MM.1S (cell line): ENCODE measurements around the gene PADI4.

Experiments used
- DNase-seq: peaks from one replicate; pipeline ENCODE4 v3.0.0-alpha.2; 2015
- H2AFZ ChIP-seq: fragments of 300-600 bp; sonication (generic); 2 replicates; pipeline ENCODE4 v1.6.0; 2016; ENCODE audit warnings: antibody characterized with exemption, low read length
- H3F3A ChIP-seq: fragments of 300-600 bp; sonication (generic); 2 replicates; pipeline ENCODE4 v1.6.1; 2016; ENCODE audit warnings: mild to moderate bottlenecking, antibody characterized with exemption, low read length, moderate library complexity, mixed read lengths; ENCODE audit not compliant: insufficient read depth
- H3K27ac ChIP-seq: fragments of 300-600 bp; sonication (generic); 2 replicates; pipeline ENCODE4 v1.5.1; 2016; ENCODE audit warnings: mild to moderate bottlenecking, low read length
- H3K27me3 ChIP-seq: fragments of 300-600 bp; sonication (generic); replicated peaks from 2 replicates; pipeline ENCODE4 v1.6.0; 2016; ENCODE audit warnings: low read length; ENCODE audit not compliant: insufficient read depth
- H3K36me3 ChIP-seq: fragments of 300-600 bp; sonication (generic); replicated peaks from 2 replicates; pipeline ENCODE4 v1.6.1; 2016; ENCODE audit warnings: mild to moderate bottlenecking, low read length, mixed read lengths; ENCODE audit not compliant: insufficient read depth
- H3K4me1 ChIP-seq: fragments of 300-600 bp; sonication (generic); 2 replicates; pipeline ENCODE4 v1.6.1; 2016; ENCODE audit warnings: low read length, mixed read lengths
- H3K4me2 ChIP-seq: fragments of 300-600 bp; sonication (generic); 2 replicates; pipeline ENCODE4 v1.6.0; 2016; ENCODE audit warnings: low read depth, low read length
- H3K4me3 ChIP-seq: fragments of 300-600 bp; sonication (generic); 2 replicates; pipeline ENCODE4 v1.5.1; 2016; ENCODE audit warnings: low read length, mixed read lengths
- H3K79me2 ChIP-seq: fragments of 300-600 bp; sonication (generic); 2 replicates; pipeline ENCODE4 v1.6.1; 2016; ENCODE audit warnings: mixed run types, low read length, mixed read lengths
- H3K9ac ChIP-seq: fragments of 300-600 bp; sonication (generic); 2 replicates; pipeline ENCODE4 v1.6.1; 2016; ENCODE audit warnings: low read length, mixed read lengths
- H3K9me2 ChIP-seq: fragments of 300-600 bp; sonication (generic); replicated peaks from 2 replicates; pipeline ENCODE4 v1.6.1; 2016; ENCODE audit warnings: mild to moderate bottlenecking, low read length, mixed read lengths; ENCODE audit not compliant: insufficient read depth
- H3K9me3 ChIP-seq: fragments of 300-600 bp; sonication (generic); replicated peaks from 2 replicates; pipeline ENCODE4 v1.6.1; 2016; ENCODE audit warnings: mild to moderate bottlenecking, low read length, mixed read lengths; ENCODE audit not compliant: insufficient read depth
- H4K20me1 ChIP-seq: fragments of 300-600 bp; sonication (generic); 2 replicates; pipeline ENCODE4 v1.6.1; 2016; ENCODE audit warnings: mild to moderate bottlenecking, low read length, moderate library complexity, mixed read lengths; ENCODE audit not compliant: insufficient read depth
- EZH2 ChIP-seq: fragments of 300-600 bp; sonication (generic); optimal IDR thresholded peaks from 2 replicates; pipeline ENCODE3; 2017; ENCODE audit warnings: low read depth, mild to moderate bottlenecking, antibody characterized with exemption, low read length, mixed read lengths
- EZH2phosphoT487 ChIP-seq: fragments of 300-600 bp; sonication (generic); IDR thresholded peaks from 2 replicates; pipeline ENCODE4 v1.6.1; 2018; ENCODE audit warnings: antibody characterized with exemption, low read length
- TF ChIP-seq, protein P1 (sequence below): fragments of 300-600 bp; sonication (generic); IDR thresholded peaks from 2 replicates; pipeline ENCODE4 v1.5.1; 2016; ENCODE audit warnings: antibody characterized with exemption, low read length, mixed read lengths

Gene PADI4, protein sequence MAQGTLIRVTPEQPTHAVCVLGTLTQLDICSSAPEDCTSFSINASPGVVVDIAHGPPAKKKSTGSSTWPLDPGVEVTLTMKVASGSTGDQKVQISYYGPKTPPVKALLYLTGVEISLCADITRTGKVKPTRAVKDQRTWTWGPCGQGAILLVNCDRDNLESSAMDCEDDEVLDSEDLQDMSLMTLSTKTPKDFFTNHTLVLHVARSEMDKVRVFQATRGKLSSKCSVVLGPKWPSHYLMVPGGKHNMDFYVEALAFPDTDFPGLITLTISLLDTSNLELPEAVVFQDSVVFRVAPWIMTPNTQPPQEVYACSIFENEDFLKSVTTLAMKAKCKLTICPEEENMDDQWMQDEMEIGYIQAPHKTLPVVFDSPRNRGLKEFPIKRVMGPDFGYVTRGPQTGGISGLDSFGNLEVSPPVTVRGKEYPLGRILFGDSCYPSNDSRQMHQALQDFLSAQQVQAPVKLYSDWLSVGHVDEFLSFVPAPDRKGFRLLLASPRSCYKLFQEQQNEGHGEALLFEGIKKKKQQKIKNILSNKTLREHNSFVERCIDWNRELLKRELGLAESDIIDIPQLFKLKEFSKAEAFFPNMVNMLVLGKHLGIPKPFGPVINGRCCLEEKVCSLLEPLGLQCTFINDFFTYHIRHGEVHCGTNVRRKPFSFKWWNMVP

DNA sequence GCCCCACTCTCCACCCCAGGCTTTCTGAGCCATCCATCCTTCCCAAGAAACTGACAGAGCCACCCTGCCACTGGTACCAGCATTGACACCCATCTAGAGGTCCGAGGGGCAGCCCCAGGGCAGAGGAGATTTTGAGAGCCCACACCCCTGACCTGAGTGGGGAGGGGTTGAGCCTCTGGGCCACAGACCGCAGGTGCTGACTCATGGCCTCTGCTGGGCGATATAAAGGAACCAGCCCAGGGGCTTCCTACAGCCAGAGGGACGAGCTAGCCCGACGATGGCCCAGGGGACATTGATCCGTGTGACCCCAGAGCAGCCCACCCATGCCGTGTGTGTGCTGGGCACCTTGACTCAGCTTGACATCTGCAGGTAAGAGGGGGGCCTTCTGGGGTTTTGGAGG is at the start of gene PADI4:
Gene PADI4, plus strand, starts transcription at position 252 of the 400 bp plus-strand sequence. Its CDS starts 26 bp downstream, at position 278.
- H3K9me3 ChIP-seq = no peaks in the 10 kb centered on the region
- H3F3A ChIP-seq = no peaks in the 10 kb centered on the region
- DNase-seq = no peak
- no peak within 1 kb of the TSS for H3K4me2 ChIP-seq
- no peaks in the 10 kb centered on the region for H3K4me1 ChIP-seq
- H3K27me3 ChIP-seq = peaks cover 90% of the 10 kb centered on the region
- no peak within 1 kb of the TSS for H2AFZ ChIP-seq
- no peaks in the 10 kb centered on the region for H3K9me2 ChIP-seq
- no peaks in the 10 kb centered on the region for H4K20me1 ChIP-seq
- H3K9ac ChIP-seq = no peak within 1 kb of the TSS
- H3K4me3 ChIP-seq = no peak within 1 kb of the TSS
- TF ChIP-seq EZH2phosphoT487 = no peak
- no peak for TF ChIP-seq EZH2
- TF ChIP-seq, protein P1, sequence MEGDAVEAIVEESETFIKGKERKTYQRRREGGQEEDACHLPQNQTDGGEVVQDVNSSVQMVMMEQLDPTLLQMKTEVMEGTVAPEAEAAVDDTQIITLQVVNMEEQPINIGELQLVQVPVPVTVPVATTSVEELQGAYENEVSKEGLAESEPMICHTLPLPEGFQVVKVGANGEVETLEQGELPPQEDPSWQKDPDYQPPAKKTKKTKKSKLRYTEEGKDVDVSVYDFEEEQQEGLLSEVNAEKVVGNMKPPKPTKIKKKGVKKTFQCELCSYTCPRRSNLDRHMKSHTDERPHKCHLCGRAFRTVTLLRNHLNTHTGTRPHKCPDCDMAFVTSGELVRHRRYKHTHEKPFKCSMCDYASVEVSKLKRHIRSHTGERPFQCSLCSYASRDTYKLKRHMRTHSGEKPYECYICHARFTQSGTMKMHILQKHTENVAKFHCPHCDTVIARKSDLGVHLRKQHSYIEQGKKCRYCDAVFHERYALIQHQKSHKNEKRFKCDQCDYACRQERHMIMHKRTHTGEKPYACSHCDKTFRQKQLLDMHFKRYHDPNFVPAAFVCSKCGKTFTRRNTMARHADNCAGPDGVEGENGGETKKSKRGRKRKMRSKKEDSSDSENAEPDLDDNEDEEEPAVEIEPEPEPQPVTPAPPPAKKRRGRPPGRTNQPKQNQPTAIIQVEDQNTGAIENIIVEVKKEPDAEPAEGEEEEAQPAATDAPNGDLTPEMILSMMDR = no peak
- H3K36me3 ChIP-seq = no peaks in the 10 kb centered on the region
- no peak within 1 kb of the TSS for H3K27ac ChIP-seq
- no peaks in the 10 kb centered on the region for H3K79me2 ChIP-seq

DNA sequence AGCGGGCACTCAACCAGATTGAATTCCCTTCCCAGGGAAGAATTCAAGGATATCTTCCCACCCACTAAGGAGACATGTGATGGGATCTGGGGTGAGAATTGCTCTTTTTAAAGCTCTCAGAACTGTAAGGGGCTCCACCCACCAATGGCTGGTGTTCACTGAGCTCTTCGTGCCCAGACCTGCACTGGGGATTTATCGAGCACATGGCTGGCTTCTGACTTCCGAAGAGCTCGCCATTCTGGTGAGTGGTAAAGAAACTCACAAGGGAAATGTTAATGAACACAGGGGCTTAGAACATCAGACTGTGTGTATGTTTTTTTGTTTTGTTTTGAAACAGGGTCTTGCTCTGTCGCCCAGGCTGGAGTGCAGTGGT is 49.3 kb upstream of the PADI4 start:
- Histone ChIP-seq H3K4me3 (no peak overlapping the region), H3K27ac (no peak overlapping the region), H3K27me3 (peaks cover 96% of the 10 kb centered on the region), H3K4me1 (no peaks in the 10 kb centered on the region), H3K9me3 (no peaks in the 10 kb centered on the region), H3K79me2 (no peaks in the 10 kb centered on the region), H3K9me2 (no peaks in the 10 kb centered on the region), H3F3A (no peaks in the 10 kb centered on the region), H3K4me2 (no peak overlapping the region), H2AFZ (no peak overlapping the region), H3K36me3 (no peaks in the 10 kb centered on the region), H4K20me1 (no peaks in the 10 kb centered on the region), H3K9ac (no peak overlapping the region)
- no peak for DNase-seq
- TF ChIP-seq EZH2 (no peak), EZH2phosphoT487 (no peak)
- TF ChIP-seq, protein P1 = no peak

DNA sequence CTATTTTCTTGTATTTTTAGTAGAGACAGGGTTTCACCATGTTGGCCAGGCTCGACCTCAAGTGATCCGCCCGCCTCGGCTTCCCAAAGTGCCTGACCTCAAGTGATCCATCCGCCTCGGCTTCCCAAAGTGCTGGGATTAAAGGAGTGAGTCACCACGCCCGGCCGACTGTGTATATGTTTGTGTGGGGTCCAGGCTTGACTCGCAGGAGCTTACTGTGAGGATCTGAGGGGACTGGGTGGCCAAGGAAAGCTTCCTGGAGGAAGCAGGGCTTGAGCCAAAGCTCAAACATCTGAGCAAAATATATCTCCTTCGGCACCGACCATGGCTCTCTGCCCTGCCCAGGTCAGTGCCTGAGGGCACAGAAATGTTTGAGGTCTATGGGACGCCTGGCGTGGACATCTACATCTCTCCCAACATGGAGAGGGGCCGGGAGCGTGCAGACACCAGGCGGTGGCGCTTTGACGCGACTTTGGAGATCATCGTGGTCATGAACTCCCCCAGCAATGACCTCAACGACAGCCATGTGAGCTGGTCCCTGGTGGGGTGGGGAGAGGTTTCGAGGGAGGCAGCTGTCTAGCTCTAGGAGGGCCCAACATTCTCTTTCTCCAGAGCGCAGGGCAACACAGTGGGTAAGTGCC is 48.6 kb upstream of the PADI4 start:
- DNase-seq = no peak
- no peaks in the 10 kb centered on the region for H4K20me1 ChIP-seq
- H3K9ac ChIP-seq = no peak overlapping the region
- H3K9me3 ChIP-seq = no peaks in the 10 kb centered on the region
- no peaks in the 10 kb centered on the region for H3K36me3 ChIP-seq
- peaks cover 96% of the 10 kb centered on the region for H3K27me3 ChIP-seq
- H3K4me1 ChIP-seq = no peaks in the 10 kb centered on the region
- no peak overlapping the region for H3K4me3 ChIP-seq
- H3K4me2 ChIP-seq = no peak overlapping the region
- H3K79me2 ChIP-seq = no peaks in the 10 kb centered on the region
- no peaks in the 10 kb centered on the region for H3F3A ChIP-seq
- TF ChIP-seq, protein P1 = no peak
- TF ChIP-seq EZH2 (no peak), EZH2phosphoT487 (no peak)
- H2AFZ ChIP-seq = no peak overlapping the region
- H3K27ac ChIP-seq = no peak overlapping the region
- no peaks in the 10 kb centered on the region for H3K9me2 ChIP-seq
